H1 (cell line): ENCODE results near the gene PARP14. TPM values are rescaled to one million over a fixed set of nuclear protein-coding genes. Genes with fewer than 3 reads are reported as not detected.

Experiments
- CTCF ChIA-PET: fragments of 300-600 bp; sonication (Branson Sonifier 250); formaldehyde crosslinking; loops from one replicate; lab custom pipeline; 2021; ENCODE audit not compliant: partially characterized antibody; lab: Charles Lee
- POLR2A ChIA-PET: fragments of 300-600 bp; sonication (Branson Sonifier 250); formaldehyde crosslinking; loops from one replicate; lab custom pipeline; 2021; ENCODE audit warnings: inconsistent platforms; ENCODE audit not compliant: partially characterized antibody; lab: Charles Lee
- DNase-seq, 2 experiments: peaks; one replicate each; pipeline versions ENCODE4 v3.0.0 to v3.0.0-alpha.2; 2010 to 2022; ENCODE audit warnings: low spot score in 2 of 2, low read depth in 1 of 2, mixed read lengths in 1 of 2
- FAIRE-seq: peaks from 2 replicates; lab custom pipeline; 2011; peaks lifted over from hg19 to GRCh38; lab: Jason Lieb, UNC
- H2AFZ ChIP-seq: 2 replicates; pipeline ENCODE4 v1.8.1; 2012; ENCODE audit warnings: low read length, inconsistent platforms
- H2AK5ac ChIP-seq: 2 replicates; pipeline ENCODE4 v1.6.1; 2013; ENCODE audit warnings: low read depth, low read length
- H2BK120ac ChIP-seq: replicated peaks from 2 replicates; pipeline ENCODE3; 2013; ENCODE audit warnings: low read depth, low read length, inconsistent platforms
- H2BK12ac ChIP-seq: 2 replicates; pipeline ENCODE4 v1.6.1; 2013; ENCODE audit warnings: low read depth, low read length
- H2BK15ac ChIP-seq: 2 replicates; pipeline ENCODE4 v1.6.1; 2013; ENCODE audit warnings: low read length
- H2BK20ac ChIP-seq: 2 replicates; pipeline ENCODE4 v1.6.1; 2013; ENCODE audit warnings: low read length
- H2BK5ac ChIP-seq: 2 replicates; pipeline ENCODE4 v1.6.1; 2013; ENCODE audit warnings: low read depth, low read length
- H3K14ac ChIP-seq: 2 replicates; pipeline ENCODE4 v1.6.1; 2013; ENCODE audit warnings: inconsistent platforms; ENCODE audit not compliant: insufficient read length
- H3K18ac ChIP-seq: 2 replicates; pipeline ENCODE4 v1.6.1; 2013; ENCODE audit warnings: low read length; ENCODE audit errors: extremely low read depth
- H3K23ac ChIP-seq: 2 replicates; pipeline ENCODE4 v1.6.1; 2013; ENCODE audit warnings: inconsistent platforms; ENCODE audit not compliant: insufficient read length
- H3K23me2 ChIP-seq: 2 replicates; pipeline ENCODE4 v1.6.1; 2013; ENCODE audit warnings: low read depth, low read length
- H3K27ac ChIP-seq: 2 replicates; pipeline ENCODE4 v1.6.1; 2011; ENCODE audit warnings: low read depth, low read length, inconsistent platforms
- H3K27me3 ChIP-seq, 4 experiments: replicated peaks in 1 of 4; 1 replicate in 1 of 4; 2 replicates in 3 of 4; pipeline versions ENCODE4 v1.6.1 to v1.8.1; 2011 to 2013; ENCODE audit warnings: low read length in 3 of 4, mild to moderate bottlenecking in 3 of 4, inconsistent platforms in 2 of 4, mixed read lengths in 2 of 4, moderate library complexity in 1 of 4; ENCODE audit not compliant: control insufficient read depth in 3 of 4, insufficient read depth in 3 of 4; ENCODE audit errors: extremely low read depth in 1 of 4
- H3K36me3 ChIP-seq, 4 experiments: 2 replicates each; pipeline versions ENCODE4 v1.6.1 to v1.8.1; 2011 to 2013; ENCODE audit warnings: mild to moderate bottlenecking in 4 of 4, low read length in 3 of 4, moderate library complexity in 2 of 4, control low read depth in 1 of 4, inconsistent platforms in 1 of 4; ENCODE audit not compliant: insufficient read depth in 4 of 4, control insufficient read depth in 2 of 4
- H3K4ac ChIP-seq: replicated peaks from 2 replicates; pipeline ENCODE3; 2013; ENCODE audit warnings: low read length, low read depth, mixed read lengths, inconsistent platforms; ENCODE audit not compliant: insufficient read length
- H3K4me1 ChIP-seq, 4 experiments: replicated peaks in 1 of 4; 1 replicate in 1 of 4; 2 replicates in 3 of 4; pipeline versions ENCODE4 v1.6.1 to v1.8.1; 2011 to 2013; ENCODE audit warnings: low read length in 3 of 4, inconsistent platforms in 2 of 4, mixed read lengths in 1 of 4; ENCODE audit not compliant: insufficient read depth in 4 of 4, control insufficient read depth in 3 of 4
- H3K4me2 ChIP-seq, 2 experiments: 2 replicates each; pipeline versions ENCODE4 v1.6.1 to v1.8.1; 2011 to 2013; ENCODE audit warnings: low read depth in 2 of 2, low read length in 2 of 2, control low read depth in 1 of 2, inconsistent platforms in 1 of 2, mild to moderate bottlenecking in 1 of 2; ENCODE audit not compliant: insufficient read depth in 1 of 2
- H3K4me3 ChIP-seq, 4 experiments: fragments of 200-600, 300-600 bp in 1 of 4; sonication (generic), shearing (Covaris generic), sonication (Bioruptor Twin) in 1 of 4; 2 replicates each; pipeline versions ENCODE4 v1.5.1 to v1.8.1; 2011 to 2016; ENCODE audit warnings: low read length in 4 of 4, low read depth in 3 of 4, control low read depth in 2 of 4, inconsistent platforms in 2 of 4, mild to moderate bottlenecking in 2 of 4, mixed read lengths in 1 of 4, moderate library complexity in 1 of 4; ENCODE audit not compliant: insufficient read depth in 2 of 4; ENCODE audit errors: extremely low read depth in 1 of 4
- H3K56ac ChIP-seq: replicated peaks from 2 replicates; pipeline ENCODE3; 2013; ENCODE audit warnings: low read depth, mild to moderate bottlenecking, mixed read lengths, low read length, inconsistent platforms; ENCODE audit not compliant: insufficient read length
- H3K79me1 ChIP-seq: 2 replicates; pipeline ENCODE4 v1.6.1; 2013; ENCODE audit warnings: low read depth, low read length, control low read depth
- H3K79me2 ChIP-seq, 2 experiments: 2 replicates each; pipeline versions ENCODE4 v1.6.1 to v1.8.1; 2012 to 2013; ENCODE audit warnings: low read length in 2 of 2, mild to moderate bottlenecking in 2 of 2, inconsistent platforms in 1 of 2; ENCODE audit not compliant: insufficient read depth in 2 of 2, control insufficient read depth in 1 of 2
- H3K9ac ChIP-seq, 4 experiments: replicated peaks in 1 of 4; 1 replicate in 1 of 4; 2 replicates in 3 of 4; pipeline versions ENCODE4 v1.6.1 to v1.8.1; 2011 to 2013; ENCODE audit warnings: low read depth in 3 of 4, low read length in 3 of 4, control low read depth in 2 of 4, mild to moderate bottlenecking in 2 of 4, moderate library complexity in 2 of 4, inconsistent platforms in 1 of 4; ENCODE audit errors: extremely low read depth in 1 of 4
- H3K9me3 ChIP-seq, 2 experiments: 2 replicates each; pipeline versions ENCODE4 v1.6.1 to v1.8.1; 2012 to 2013; ENCODE audit warnings: mild to moderate bottlenecking in 2 of 2, moderate library complexity in 2 of 2, control low read depth in 1 of 2, inconsistent platforms in 1 of 2, low read depth in 1 of 2, low read length in 1 of 2, mixed read lengths in 1 of 2; ENCODE audit not compliant: insufficient read depth in 2 of 2
- H4K20me1 ChIP-seq, 2 experiments: replicated peaks in 1 of 2; 2 replicates each; pipeline versions ENCODE3 to v1.8.1; 2011 to 2013; ENCODE audit warnings: inconsistent platforms in 2 of 2, low read length in 2 of 2, mild to moderate bottlenecking in 1 of 2; ENCODE audit not compliant: insufficient read depth in 2 of 2, control insufficient read depth in 1 of 2
- H4K5ac ChIP-seq: 2 replicates; pipeline ENCODE4 v1.6.1; 2013; ENCODE audit warnings: low read length, low read depth, mixed read lengths, inconsistent platforms; ENCODE audit not compliant: insufficient read length
- H4K8ac ChIP-seq: 2 replicates; pipeline ENCODE4 v1.8.0; 2013; ENCODE audit warnings: mild to moderate bottlenecking, moderate library complexity, low read length, inconsistent platforms; ENCODE audit not compliant: insufficient read depth; ENCODE audit errors: extremely low read depth
- H4K91ac ChIP-seq: replicated peaks from 2 replicates; pipeline ENCODE3; 2013; ENCODE audit warnings: low read length, mixed read lengths, inconsistent platforms; ENCODE audit not compliant: insufficient read length
- BACH1 ChIP-seq: IDR thresholded peaks from 2 replicates; pipeline ENCODE4 v1.6.1; 2012; ENCODE audit warnings: low read length, improper control_type of control experiment
- CREB1 ChIP-seq: IDR thresholded peaks from 2 replicates; pipeline ENCODE4 v1.6.1; 2012; ENCODE audit warnings: inconsistent platforms
- CTCF ChIP-seq, 3 experiments: IDR thresholded peaks; 1 replicate in 2 of 3; 2 replicates in 1 of 3; pipeline versions ENCODE4 v1.5.1 to v1.6.1; 2011; ENCODE audit warnings: low read length in 3 of 3, mild to moderate bottlenecking in 3 of 3, inconsistent platforms in 2 of 3, low read depth in 1 of 3, moderate library complexity in 1 of 3; ENCODE audit not compliant: insufficient read depth in 1 of 3; ENCODE audit errors: control extremely low read depth in 1 of 3
- RAD21 ChIP-seq, 2 experiments: IDR thresholded peaks in 1 of 2; conservative IDR thresholded peaks in 1 of 2; 2 replicates each; pipeline ENCODE4 v1.6.1; 2011; ENCODE audit warnings: low read depth in 2 of 2, low read length in 2 of 2, improper control_type of control experiment in 1 of 2, inconsistent platforms in 1 of 2, mild to moderate bottlenecking in 1 of 2, moderate library complexity in 1 of 2
- SIN3A ChIP-seq, 2 experiments: IDR thresholded peaks in 1 of 2; conservative IDR thresholded peaks in 1 of 2; 2 replicates each; pipeline ENCODE4 v1.6.1; 2011 to 2012; ENCODE audit warnings: low read length in 2 of 2, improper control_type of control experiment in 1 of 2, low read depth in 1 of 2, mild to moderate bottlenecking in 1 of 2
- YY1 ChIP-seq: IDR thresholded peaks from 2 replicates; pipeline ENCODE4 v1.6.1; 2011; ENCODE audit warnings: low read depth, mild to moderate bottlenecking, low read length
- WGBS, 2 experiments: shearing (Covaris generic) in 1 of 2; methylation state at CpG; one replicate each; pipeline versions ENCODE4 v1.1.6 to v1.1.7; 2013 to 2015; ENCODE audit warnings: low lambda C conversion rate in 2 of 2, mixed read lengths in 2 of 2, inconsistent platforms in 1 of 2, low coverage in 1 of 2, missing lambda C conversion rate in 1 of 2; ENCODE audit not compliant: insufficient replicate concordance in 2 of 2, insufficient coverage in 1 of 2, insufficient read length in 1 of 2; ENCODE audit errors: extremely low coverage in 1 of 2, missing lambda C conversion rate in 1 of 2; 5-methylcytosine and 5-hydroxymethylcytosine counted together
- polyA plus RNA-seq, 7 experiments: library from polyadenylated mRNA; depleted of rRNA in 3 of 7; stranded (reverse) in 5 of 7; unstranded in 2 of 7; fragments of >200 nt in 5 of 7; fragments of 200-250 nt in 2 of 7; gene quantifications; 1 replicate in 5 of 7; 2 replicates in 1 of 7; 4 replicates in 1 of 7; pipeline versions ENCODE4 v1.2.1 to v1.2.3, GENCODE V29; 2011 to 2013; ENCODE audit warnings: missing spikeins in 2 of 7, mixed read lengths in 2 of 7
- total RNA-seq: library from RNA; stranded (reverse); fragmentation: NEBNext Ultra II Directional; extraction: Animal tissue kit (Norgen Biotek cat#: 25700); gene quantifications from 2 replicates; pipeline ENCODE4 v1.2.1, GENCODE V29; 2021

Gene PARP14
- total and polyA plus RNA-seq, 2 of the 8 experiments (the other 6 are each of a cell fraction or from before 2014, with no cell fraction given) = 12.6 to 17.6 TPM

DNA sequence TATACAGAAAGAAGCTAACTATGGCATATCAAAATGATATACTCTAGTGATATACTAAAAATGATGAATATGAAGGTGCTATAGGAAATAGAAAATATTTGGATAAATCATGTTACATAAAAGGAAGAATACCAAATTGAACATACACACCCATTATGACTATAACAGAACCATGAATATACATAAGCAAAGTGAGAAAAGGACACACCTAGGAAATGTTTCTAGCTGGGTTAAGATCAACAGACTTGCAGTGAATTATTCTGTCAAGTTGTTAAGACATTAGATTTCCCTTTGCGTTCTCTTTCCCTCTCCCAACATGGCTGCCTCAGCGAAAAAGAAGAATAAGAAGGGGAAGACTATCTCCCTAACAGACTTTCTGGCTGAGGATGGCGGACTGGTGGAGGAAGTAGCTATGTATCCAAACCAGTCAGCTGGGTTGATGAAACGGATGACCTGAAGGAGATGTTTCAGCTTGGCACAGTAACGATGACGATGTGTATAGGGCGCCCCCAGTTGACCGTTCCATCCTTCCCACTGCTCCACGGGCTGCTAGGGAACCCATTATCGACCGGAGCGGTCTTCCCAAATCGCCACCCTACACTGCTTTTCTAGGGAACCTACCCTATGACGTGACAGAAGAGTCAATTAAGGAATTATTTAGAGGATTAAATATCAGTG is 20.2 kb upstream of the PARP14 start:
- no peaks in the 10 kb centered on the region for H3K36me3 ChIP-seq
- no peak overlapping the region for H3K18ac ChIP-seq
- H3K27ac ChIP-seq = no peak overlapping the region
- peak overlapping the region; percentile 81 for H2AFZ ChIP-seq
- H4K91ac ChIP-seq = no peak overlapping the region
- FAIRE-seq (peak; percentile 88), DNase-seq (peak; percentile 43 to 78)
- TF ChIP-seq YY1 (peak; percentile 81), CREB1 (peak; percentile 54; the same call in 1 of the 2 replicates), BACH1 (0 out of 2 replicates have a peak, but pooled peaks have one; percentile 36), RAD21 (IDR thresholded peaks at IDR 0.05 in 1 of 2, conservative IDR thresholded peaks at IDR 0.05 in 1 of 2; ENCODE audit: low read depth in 2 of 2, low read length in 2 of 2) (peak; percentile 87 to 89), SIN3A (conservative IDR thresholded peaks at IDR 0.05 in 1 of 2, IDR thresholded peaks at IDR 0.05 in 1 of 2; ENCODE audit: low read depth in 1 of 2, low read length in 2 of 2) (no peak), CTCF (IDR thresholded peaks at IDR 0.05; ENCODE audit: control extremely low read depth in 1 of 3, insufficient read depth in 1 of 3, low read depth in 1 of 3, low read length in 3 of 3) (peak; percentile 75 to 89 (median 77))
- H3K79me2 ChIP-seq = no peaks in the 10 kb centered on the region
- H3K4me2 ChIP-seq = no peak overlapping the region
- 37% methylated on average over 14 of the region's 14 CpGs; no CpG with 5 or more reads in 1 of the 2 experiments for WGBS, 2 experiments
- no peaks in the 10 kb centered on the region for H3K27me3 ChIP-seq
- no peak overlapping the region for H3K4ac ChIP-seq
- H2BK5ac ChIP-seq = no peak overlapping the region
- POLR2A ChIA-PET = interaction anchor here (0.5 to 0.9 kb wide), 3 partner anchors 107 to 274 kb away, joined by 3 to 4 read pairs (median 4); no protein-coding TSS in a partner anchor
- H3K4me3 ChIP-seq = no peak overlapping the region
- H3K56ac ChIP-seq = no peak overlapping the region
- H3K23me2 ChIP-seq = no peaks in the 10 kb centered on the region
- no peak overlapping the region for H4K5ac ChIP-seq
- H2BK120ac ChIP-seq = no peak overlapping the region
- H3K9ac ChIP-seq = no peak overlapping the region
- no peak overlapping the region for H2BK20ac ChIP-seq
- no peaks in the 10 kb centered on the region for H3K4me1 ChIP-seq
- no peak overlapping the region for H2BK15ac ChIP-seq
- CTCF ChIA-PET = interaction anchor here (0.6 to 3.4 kb wide), 16 partner anchors 9 to 502 kb away, joined by 3 to 16 read pairs (median 3); no protein-coding TSS in a partner anchor
- no peak overlapping the region for H3K14ac ChIP-seq
- no peaks in the 10 kb centered on the region for H4K20me1 ChIP-seq
- no peak overlapping the region for H2BK12ac ChIP-seq
- no peak overlapping the region for H2AK5ac ChIP-seq
- H3K23ac ChIP-seq = no peak overlapping the region
- no peak overlapping the region for H4K8ac ChIP-seq
- H3K9me3 ChIP-seq = no peaks in the 10 kb centered on the region
- H3K79me1 ChIP-seq = no peaks in the 10 kb centered on the region
